RWPE1 (cell line): Measurements from ENCODE around the gene USP22.
"Not testable (repeated sequence)": the region's sequence is repeated elsewhere in the genome, so short reads cannot be mapped to it uniquely, and the experiment has no call there.

ENCODE experiments used
- CTCF ChIA-PET: fragments of 350-600 bp; sonication (Branson Sonifier 250); formaldehyde crosslinking; extraction: SDS; loops from one replicate; lab custom pipeline; 2021; lab: Yijun Ruan, JAX
- POLR2A ChIA-PET: fragments of 400-600 bp; formaldehyde crosslinking; extraction: SDS; loops from one replicate; lab custom pipeline; 2020; ENCODE audit warnings: antibody characterized with exemption; ENCODE audit not compliant: low non-redundant PET; lab: Yijun Ruan, JAX
- DNase-seq: peaks from one replicate; pipeline ENCODE4 v3.0.0; 2012; ENCODE audit warnings: low spot score
- H3K27ac ChIP-seq: fragments of 450-650 bp; 2 replicates; pipeline ENCODE4 v1.5.1; 2017
- CTCF ChIP-seq: fragments of 450-650 bp; conservative IDR thresholded peaks from 2 replicates; pipeline ENCODE4 v1.5.1; 2017; ENCODE audit warnings: low read depth, mild to moderate bottlenecking

The USP22 gene

GRCh38 chr17:21042458-21043295, at the start of gene USP22:
TSS of gene USP22 (minus strand) at chr17:21043011. CDS start at chr17:21042835, 176 bp downstream.
- H3K27ac ChIP-seq: peak within 1 kb of the TSS; percentile 97
- POLR2A ChIA-PET: interaction anchor here (1.1 kb wide), 1 partner anchor 56 kb away, joined by 10 read pairs; no protein-coding TSS in a partner anchor
- peak; percentile 94 for DNase-seq
- TF ChIP-seq CTCF: no peak
- CTCF ChIA-PET: interaction anchor here (0.7 to 1.2 kb wide), 3 partner anchors 10 to 15 kb away, joined by 3 to 4 read pairs (median 3); no protein-coding TSS in a partner anchor

GRCh38 chr17:21090902-21091618, 48.2 kb upstream of the USP22 start:
- no peak for DNase-seq
- ChIA-PET POLR2A (no interaction called here), CTCF (no interaction called here)
- TF ChIP-seq CTCF: no peak
- H3K27ac ChIP-seq: no peak overlapping the region

GRCh38 chr17:21089933-21090901, 47.4 kb upstream of the USP22 start:
- TF ChIP-seq CTCF: no peak
- CTCF ChIA-PET: no interaction called here
- POLR2A ChIA-PET: no interaction called here
- DNase-seq: no peak
- H3K27ac ChIP-seq: no peak overlapping the region

GRCh38 chr17:21089145-21089544, 46.3 kb upstream of the USP22 start:
- POLR2A ChIA-PET: no interaction called here
- DNase-seq: peak; percentile 15
- CTCF ChIA-PET: no interaction called here
- no peak overlapping the region for H3K27ac ChIP-seq
- no peak for TF ChIP-seq CTCF

- ChIA-PET POLR2A (no interaction called here), CTCF (interaction anchor here (0.7 kb wide), 1 partner anchor 42 kb away, joined by 3 read pairs; no protein-coding TSS in a partner anchor)
These were observed 42.9 kb upstream of the USP22 start for GRCh38 chr17:21085707-21086106.

GRCh38 chr17:21085280-21085679, 42.5 kb upstream of the USP22 start:
- H3K27ac ChIP-seq, DNase-seq, POLR2A ChIA-PET: not testable (repeated sequence)
- CTCF ChIA-PET: interaction anchor here (0.8 kb wide), 1 partner anchor 15 kb away, joined by 3 read pairs; no protein-coding TSS in a partner anchor

More at GRCh38 chr17:21085707-21086106, 42.9 kb upstream of the USP22 start:
- no peak overlapping the region for H3K27ac ChIP-seq
- DNase-seq: no peak
- no peak for TF ChIP-seq CTCF
